Measurements from ENCODE around the gene SLC25A45. TPM values are rescaled to one million over a fixed set of nuclear protein-coding genes. Genes with fewer than 3 reads are reported as not detected.

The SLC25A45 gene
- total RNA-seq, 2 donors from 2014 or later = 16.4 to 18.8 TPM

DNA sequence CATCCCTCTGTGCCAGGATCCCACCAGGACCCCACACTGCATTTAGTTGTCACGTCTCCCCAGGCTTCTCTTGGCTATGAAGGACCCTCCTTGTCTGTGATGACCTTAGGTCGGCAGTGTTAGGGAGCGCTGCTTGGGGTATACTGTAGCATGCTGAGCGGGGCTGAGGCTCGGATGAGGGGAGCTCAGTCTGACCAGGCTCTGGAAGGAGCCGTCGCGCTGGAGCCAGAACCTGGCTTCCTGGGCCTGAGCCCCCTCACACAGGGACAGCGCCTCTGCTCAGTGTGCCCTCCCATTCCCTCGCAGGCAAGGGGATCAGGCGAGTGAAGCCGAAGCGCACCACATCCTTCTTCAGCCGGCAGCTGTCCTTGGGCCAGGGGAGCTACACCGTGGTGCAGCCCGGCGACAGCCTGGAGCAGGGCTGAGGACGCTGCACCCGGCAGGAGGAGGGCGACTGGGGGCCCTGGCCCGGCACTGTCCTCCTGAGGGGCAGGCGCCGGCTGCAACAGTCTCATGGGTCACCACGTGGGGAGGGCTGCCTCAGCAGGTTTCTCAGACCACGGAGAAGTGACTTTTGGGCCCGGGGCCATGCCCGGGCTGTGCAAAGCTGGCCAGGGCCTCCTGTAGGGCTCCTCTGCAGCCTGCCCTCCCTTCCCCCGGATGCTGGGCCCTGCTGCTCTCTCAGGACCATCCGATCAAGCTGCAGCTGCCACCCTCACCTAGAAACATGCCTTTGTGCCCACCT is 28.7 kb upstream of the SLC25A45 start:
- Mint-ChIP-seq H3K27me3 (ENCODE audit: low read depth) (no peaks in the 10 kb centered on the region), H3K27ac (no peak overlapping the region), H3K4me3 (no peak overlapping the region), H3K4me1 (ENCODE audit: low read depth) (peaks cover 7% of the 10 kb centered on the region), H3K9me3 (no peaks in the 10 kb centered on the region), H3K36me3 (ENCODE audit: insufficient read depth in 2 of 2) (peaks cover 1 to 3% of the 10 kb centered on the region in 2 donors)
- ATAC-seq (replicated peaks in 1 of 2) = no peak
- DNase-seq = no peak

DNA sequence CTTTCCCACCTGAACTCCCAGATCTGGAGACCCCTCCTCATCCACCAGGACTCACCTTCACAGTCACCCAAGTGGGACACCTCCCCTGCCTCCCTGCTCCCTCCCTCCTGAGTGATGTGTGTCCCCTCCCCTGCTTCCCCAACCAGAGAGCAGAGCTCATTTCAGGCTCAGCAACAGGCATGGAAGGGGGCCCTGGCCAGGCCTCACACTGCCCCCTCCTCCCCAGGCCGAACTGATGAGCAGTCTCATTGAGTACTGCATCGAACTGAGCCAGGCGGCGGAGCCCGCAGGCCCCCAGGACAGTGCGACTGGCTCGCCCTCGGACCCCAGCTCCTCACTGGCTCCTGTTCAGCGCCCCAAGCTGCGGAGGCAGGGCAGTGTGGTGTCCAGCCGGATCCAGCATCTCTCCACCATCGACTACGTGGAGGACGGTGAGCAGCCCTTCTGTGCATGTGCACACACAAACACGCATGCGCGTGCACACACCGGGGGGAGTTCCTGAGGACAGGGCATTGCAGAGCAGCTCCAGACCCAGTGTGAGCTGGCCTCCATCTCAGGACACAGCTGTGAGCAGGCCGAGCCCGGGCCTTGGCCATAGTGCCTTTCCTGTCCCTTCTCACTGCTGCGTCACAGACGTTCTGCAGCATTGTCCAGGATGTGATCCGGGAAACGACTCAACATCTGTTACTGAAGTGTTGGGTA is 22.3 kb upstream of the SLC25A45 start:
- DNase-seq = no peak
- Mint-ChIP-seq H3K4me1 (ENCODE audit: low read depth) (peaks cover 7% of the 10 kb centered on the region), H3K27me3 (ENCODE audit: low read depth) (no peaks in the 10 kb centered on the region), H3K9me3 (no peaks in the 10 kb centered on the region), H3K4me3 (no peak overlapping the region), H3K27ac (no peak overlapping the region), H3K36me3 (ENCODE audit: insufficient read depth in 2 of 2) (peaks cover 3 to 8% of the 10 kb centered on the region in 2 donors)
- ATAC-seq (replicated peaks in 1 of 2) = no peak

- Mint-ChIP-seq H3K27me3 (ENCODE audit: low read depth) (no peaks in the 10 kb centered on the region), H3K4me1 (ENCODE audit: low read depth) (peaks cover 7% of the 10 kb centered on the region), H3K27ac (no peak overlapping the region), H3K4me3 (no peak overlapping the region), H3K9me3 (no peaks in the 10 kb centered on the region), H3K36me3 (ENCODE audit: insufficient read depth in 2 of 2) (peaks cover 2 to 8% of the 10 kb centered on the region in 2 donors)
- DNase-seq (no peak), ATAC-seq (replicated peaks in 1 of 2) (no peak)
Measured at GRCh38 chr11:65404210-65404609, 21.8 kb upstream of the SLC25A45 start.

DNA sequence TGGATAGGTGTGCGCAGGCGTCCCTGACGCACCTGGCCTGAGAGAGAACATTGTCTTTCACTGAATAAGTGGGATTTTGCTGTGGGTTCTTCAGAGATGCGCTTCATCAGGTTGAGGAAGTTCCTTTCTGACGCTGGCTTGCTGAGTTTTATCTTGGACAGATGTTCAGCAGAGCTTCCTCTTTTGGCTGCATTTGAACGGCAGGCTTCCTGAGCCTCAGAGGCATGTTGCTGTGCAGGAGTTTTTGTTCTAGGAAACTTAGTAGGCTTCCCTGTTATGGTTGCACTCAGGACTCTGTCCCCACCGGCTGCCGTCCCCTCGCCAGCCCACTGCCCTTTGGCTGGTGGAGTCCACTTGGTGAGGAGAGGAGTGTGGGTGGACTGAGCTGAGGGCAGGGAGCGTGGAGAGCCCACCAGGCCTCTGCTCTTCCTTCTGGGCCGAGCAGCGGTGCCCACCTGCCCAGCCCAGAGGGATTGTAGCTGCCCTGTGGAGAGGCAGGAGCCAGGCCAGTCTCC is 21.2 kb upstream of the SLC25A45 start:
- DNase-seq (no peak), ATAC-seq (replicated peaks in 1 of 2) (no peak)
- no peaks in the 10 kb centered on the region for H3K27me3 Mint-ChIP-seq (ENCODE audit: low read depth)
- H3K4me1 Mint-ChIP-seq (ENCODE audit: low read depth) = peaks cover 7% of the 10 kb centered on the region
- no peak overlapping the region for H3K4me3 Mint-ChIP-seq
- H3K27ac Mint-ChIP-seq = no peak overlapping the region
- H3K9me3 Mint-ChIP-seq = no peaks in the 10 kb centered on the region
- peaks cover 0 to 10% of the 10 kb centered on the region in 2 donors for H3K36me3 Mint-ChIP-seq (ENCODE audit: insufficient read depth in 2 of 2)

DNA sequence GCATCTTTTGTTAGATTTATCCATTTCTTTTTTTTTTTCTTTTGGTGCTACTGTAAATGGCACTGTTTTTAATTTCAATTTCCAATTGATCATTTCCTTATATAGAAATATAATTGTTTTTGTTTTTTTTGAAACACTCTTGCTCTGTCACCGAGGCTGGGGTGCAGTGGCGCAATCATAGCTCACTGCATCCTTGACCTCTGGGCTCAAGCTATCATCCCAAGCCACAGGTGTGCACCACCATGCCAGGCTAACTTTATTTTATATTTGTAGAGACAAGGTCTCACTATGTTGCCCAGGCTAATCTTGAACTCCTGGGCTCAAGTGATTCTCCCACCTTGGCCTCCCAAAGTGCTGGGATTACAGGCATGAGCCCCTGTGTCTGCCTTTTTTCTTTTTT is 20.3 kb upstream of the SLC25A45 start:
- Mint-ChIP-seq H3K4me1 (ENCODE audit: low read depth) (peaks cover 7% of the 10 kb centered on the region), H3K27me3 (ENCODE audit: low read depth) (no peaks in the 10 kb centered on the region), H3K27ac (peak overlapping the region; percentile 79), H3K4me3 (no peak overlapping the region), H3K36me3 (ENCODE audit: insufficient read depth in 2 of 2) (peaks cover 0 to 11% of the 10 kb centered on the region in 2 donors), H3K9me3 (no peaks in the 10 kb centered on the region)
- no peak for DNase-seq
- ATAC-seq (replicated peaks in 1 of 2) = no peak

DNA sequence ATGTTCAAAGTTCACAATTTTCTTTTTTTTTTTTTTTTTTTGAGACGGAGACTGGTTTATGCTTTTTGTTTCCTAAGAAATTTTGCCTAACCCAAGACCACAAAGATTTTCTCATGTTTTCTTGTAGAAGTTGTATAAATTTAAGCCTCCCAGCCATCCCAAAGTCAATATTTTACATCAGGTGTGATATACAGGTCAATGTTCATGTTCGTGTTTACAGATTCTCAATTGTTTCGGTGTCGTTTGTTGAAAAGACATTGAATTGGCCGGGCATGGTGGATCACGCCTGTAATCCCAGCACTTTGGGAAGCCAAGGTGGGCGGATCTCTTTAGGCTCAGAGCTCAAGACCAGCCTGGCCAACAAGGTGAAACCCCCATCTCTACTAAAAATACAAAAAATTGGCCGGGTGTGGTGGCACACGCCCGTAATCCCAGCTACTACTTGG is 19.4 kb upstream of the SLC25A45 start:
- Mint-ChIP-seq H3K4me3 (no peak overlapping the region), H3K4me1 (ENCODE audit: low read depth) (peaks cover 7% of the 10 kb centered on the region), H3K36me3 (ENCODE audit: insufficient read depth in 2 of 2) (peaks cover 3 to 10% of the 10 kb centered on the region in 2 donors), H3K27ac (no peak overlapping the region), H3K9me3 (no peaks in the 10 kb centered on the region), H3K27me3 (ENCODE audit: low read depth) (no peaks in the 10 kb centered on the region)
- DNase-seq (no peak), ATAC-seq (replicated peaks in 1 of 2) (no peak)

DNA sequence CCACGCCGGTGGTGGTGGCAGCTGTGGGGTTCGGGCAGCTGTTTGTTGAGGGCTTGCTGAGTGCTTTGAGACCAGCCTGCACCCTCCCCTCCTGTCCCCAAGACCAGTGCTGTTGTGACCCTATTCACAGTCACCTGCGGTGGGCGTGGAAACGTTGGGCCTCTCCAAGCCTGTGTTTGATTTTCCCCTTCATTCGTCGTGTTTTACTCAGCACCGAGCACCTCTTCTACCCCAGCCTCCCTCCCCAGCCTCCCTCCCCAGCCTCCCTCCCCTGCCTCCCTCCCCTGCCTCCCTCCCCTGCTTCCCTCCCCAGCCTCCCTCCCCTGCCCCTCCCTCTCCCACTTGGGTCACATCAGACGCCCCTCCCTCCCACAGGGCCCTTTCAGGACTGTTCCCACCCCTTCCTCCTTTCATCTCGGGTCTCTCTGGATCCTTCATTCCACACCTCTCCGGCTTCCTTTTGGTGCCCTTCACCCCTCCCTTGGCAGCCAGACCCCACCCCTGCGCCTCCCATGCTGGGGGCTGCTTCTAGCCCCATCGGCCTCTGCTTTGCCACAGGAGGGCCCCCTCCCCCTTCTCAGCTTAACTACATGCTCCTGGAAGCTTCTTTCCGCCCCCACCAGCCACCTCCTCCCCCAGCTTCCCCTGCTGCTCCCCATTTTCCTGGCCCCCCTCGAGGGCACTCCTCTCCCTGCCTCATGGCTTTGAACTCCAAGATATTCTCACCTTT is 18.8 kb upstream of the SLC25A45 start:
- H3K4me3 Mint-ChIP-seq = no peak overlapping the region
- no peaks in the 10 kb centered on the region for H3K27me3 Mint-ChIP-seq (ENCODE audit: low read depth)
- H3K27ac Mint-ChIP-seq = no peak overlapping the region
- H3K36me3 Mint-ChIP-seq (ENCODE audit: insufficient read depth in 2 of 2) = peaks cover 3 to 10% of the 10 kb centered on the region in 2 donors
- no peaks in the 10 kb centered on the region for H3K9me3 Mint-ChIP-seq
- peaks cover 7% of the 10 kb centered on the region for H3K4me1 Mint-ChIP-seq (ENCODE audit: low read depth)
- DNase-seq (no peak), ATAC-seq (replicated peaks in 1 of 2) (no peak)

DNA sequence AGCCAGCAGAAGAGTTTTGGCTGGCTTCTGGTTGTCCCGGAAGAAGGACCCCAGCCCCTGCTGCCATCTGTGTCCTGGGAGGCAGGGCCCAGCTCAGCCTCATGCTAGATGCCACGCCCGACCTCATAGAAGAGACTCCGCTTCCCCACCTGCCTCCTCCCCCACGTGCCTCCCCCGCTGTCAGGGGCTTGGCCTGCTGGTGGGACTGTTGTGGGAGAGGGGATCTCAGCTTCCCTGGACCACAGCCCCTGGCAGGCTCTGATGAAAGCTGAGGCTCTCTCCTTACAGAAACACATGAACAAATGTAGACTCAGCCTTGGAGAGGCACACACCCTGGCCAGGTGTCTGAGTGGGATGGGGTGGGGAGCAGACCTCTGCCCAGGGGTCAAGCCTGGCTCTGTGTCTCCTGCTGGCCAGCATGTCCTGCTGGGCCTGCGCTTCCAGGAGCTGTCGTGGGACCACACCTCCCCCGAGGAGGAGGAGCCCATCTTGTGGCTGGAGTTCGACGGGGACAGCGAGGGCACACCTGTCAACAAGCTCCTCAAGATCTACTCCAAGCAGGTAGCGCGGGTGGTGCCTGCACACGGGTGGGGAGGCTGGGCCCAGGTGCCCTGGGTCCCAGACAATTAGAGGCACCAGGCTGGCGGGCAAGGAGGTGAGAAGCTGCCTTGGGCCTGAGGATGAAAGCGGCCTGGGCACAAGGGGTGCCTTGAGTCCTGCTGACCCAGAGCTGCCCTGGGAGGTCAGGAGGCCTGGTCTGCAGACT is 18.0 kb upstream of the SLC25A45 start:
- Mint-ChIP-seq H3K4me1 (ENCODE audit: low read depth) (peaks cover 7% of the 10 kb centered on the region), H3K9me3 (no peaks in the 10 kb centered on the region), H3K27me3 (ENCODE audit: low read depth) (no peaks in the 10 kb centered on the region), H3K4me3 (no peak overlapping the region), H3K27ac (no peak overlapping the region), H3K36me3 (ENCODE audit: insufficient read depth in 2 of 2) (peaks cover 3 to 10% of the 10 kb centered on the region in 2 donors)
- no peak for DNase-seq
- ATAC-seq (replicated peaks in 1 of 2) = no peak

DNA sequence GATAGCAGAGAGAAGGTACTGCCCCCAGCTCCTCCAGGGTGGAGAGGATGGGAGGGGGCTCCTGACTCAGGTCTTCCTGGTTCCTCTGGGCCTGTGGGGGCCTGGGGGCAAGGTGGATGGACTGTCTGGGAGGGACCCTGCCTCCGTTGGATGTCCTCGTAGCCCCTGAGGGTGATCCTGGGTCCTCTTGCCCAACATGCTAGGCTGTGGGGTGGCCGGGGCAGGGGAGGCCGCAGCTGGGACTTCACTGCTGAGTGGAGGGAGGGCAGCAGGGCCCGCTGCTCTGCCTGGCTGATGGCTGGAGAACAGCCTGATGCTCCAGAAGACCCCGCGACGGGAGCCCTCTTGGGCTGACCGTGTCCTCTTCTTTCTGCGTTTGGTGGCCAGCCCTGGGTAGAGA is 17.4 kb upstream of the SLC25A45 start:
- no peak for DNase-seq
- Mint-ChIP-seq H3K27me3 (ENCODE audit: low read depth) (no peaks in the 10 kb centered on the region), H3K9me3 (no peaks in the 10 kb centered on the region), H3K36me3 (ENCODE audit: insufficient read depth in 2 of 2) (peaks cover 3 to 7% of the 10 kb centered on the region in 2 donors), H3K4me3 (no peak overlapping the region), H3K4me1 (ENCODE audit: low read depth) (peaks cover 7% of the 10 kb centered on the region), H3K27ac (no peak overlapping the region)
- ATAC-seq (replicated peaks in 1 of 2) = no peak

DNA sequence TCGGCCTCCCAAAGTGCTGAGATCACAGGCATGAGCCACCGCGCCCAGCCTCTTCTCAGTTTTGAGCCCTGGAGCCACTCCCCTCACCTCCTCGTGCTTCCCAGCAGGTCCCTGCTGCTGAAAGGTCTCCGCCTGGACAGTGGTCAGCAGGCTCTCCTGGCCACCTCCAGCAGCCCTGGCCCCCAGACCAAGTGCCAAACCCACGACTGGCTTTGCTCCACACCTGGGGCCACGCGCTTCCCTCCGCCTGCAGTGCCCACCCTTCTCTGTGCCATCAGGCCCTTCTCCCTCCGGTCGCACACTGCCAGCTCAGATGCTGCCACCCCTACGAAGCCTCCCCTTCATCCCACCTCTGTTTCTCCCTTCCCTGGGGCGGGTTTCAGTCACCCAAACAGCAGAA is 16.8 kb upstream of the SLC25A45 start:
- peaks cover 7% of the 10 kb centered on the region for H3K4me1 Mint-ChIP-seq (ENCODE audit: low read depth)
- no peak overlapping the region for H3K27ac Mint-ChIP-seq
- peaks cover 3 to 7% of the 10 kb centered on the region in 2 donors for H3K36me3 Mint-ChIP-seq (ENCODE audit: insufficient read depth in 2 of 2)
- no peak for ATAC-seq (replicated peaks in 1 of 2)
- H3K9me3 Mint-ChIP-seq = no peaks in the 10 kb centered on the region
- H3K27me3 Mint-ChIP-seq (ENCODE audit: low read depth) = no peaks in the 10 kb centered on the region
- DNase-seq = no peak
- H3K4me3 Mint-ChIP-seq = no peak overlapping the region

DNA sequence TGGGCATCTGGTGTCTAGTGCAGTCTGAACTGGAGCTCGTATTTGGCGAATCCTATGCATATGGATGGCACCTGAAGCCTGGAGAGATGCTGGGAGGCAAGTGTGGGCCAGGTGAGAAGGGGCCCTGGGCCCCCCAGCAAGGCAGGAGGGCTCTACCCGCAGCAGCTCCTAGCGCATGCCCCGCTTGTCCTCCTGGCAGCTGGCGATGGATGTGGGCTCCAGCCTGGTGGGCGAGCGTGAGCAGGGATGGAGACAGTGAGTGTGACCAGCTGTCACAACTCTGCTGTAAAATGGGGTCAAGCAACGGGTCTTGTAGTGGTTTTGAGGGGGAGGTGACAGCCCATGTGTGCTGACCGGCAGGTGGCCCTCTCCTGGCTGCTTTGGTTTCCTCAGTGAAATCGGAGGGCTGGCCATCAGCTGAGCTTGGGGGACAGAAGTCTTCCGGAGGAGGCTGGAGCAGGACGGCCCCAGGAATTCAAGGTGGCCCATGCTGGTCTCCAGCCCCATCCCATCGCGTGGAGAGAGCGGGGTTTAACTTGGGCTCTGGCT is 16.0 kb upstream of the SLC25A45 start:
- H3K4me3 Mint-ChIP-seq = no peak overlapping the region
- ATAC-seq (replicated peaks in 1 of 2) (no peak), DNase-seq (no peak)
- H3K27me3 Mint-ChIP-seq (ENCODE audit: low read depth) = no peaks in the 10 kb centered on the region
- peaks cover 3 to 7% of the 10 kb centered on the region in 2 donors for H3K36me3 Mint-ChIP-seq (ENCODE audit: insufficient read depth in 2 of 2)
- H3K9me3 Mint-ChIP-seq = no peaks in the 10 kb centered on the region
- peaks cover 7% of the 10 kb centered on the region for H3K4me1 Mint-ChIP-seq (ENCODE audit: low read depth)
- no peak overlapping the region for H3K27ac Mint-ChIP-seq
